Measurements from ENCODE around the gene ALOX12B.

ALOX12B gene

GRCh38 chr17:8060274-8060673 is 27.2 kb downstream of the ALOX12B start:
- H3K9me3 Mint-ChIP-seq, result no peaks in the 10 kb centered on the region
- no peaks in the 10 kb centered on the region for H3K36me3 Mint-ChIP-seq (ENCODE audit: low read depth)
- no peak overlapping the region for H3K4me3 Mint-ChIP-seq
- H3K27ac Mint-ChIP-seq, result no peak overlapping the region
- intact Hi-C loops (cut with micrococcal nuclease), result loop anchor here (1.0 to 5.0 kb wide), 2 partner anchors 19 to 57 kb away; partner anchors contain the start of gene ALOXE3
- H3K27me3 Mint-ChIP-seq, result peaks cover 46% of the 10 kb centered on the region
- H3K4me1 Mint-ChIP-seq (ENCODE audit: low read depth), result peaks cover 45% of the 10 kb centered on the region

DNA sequence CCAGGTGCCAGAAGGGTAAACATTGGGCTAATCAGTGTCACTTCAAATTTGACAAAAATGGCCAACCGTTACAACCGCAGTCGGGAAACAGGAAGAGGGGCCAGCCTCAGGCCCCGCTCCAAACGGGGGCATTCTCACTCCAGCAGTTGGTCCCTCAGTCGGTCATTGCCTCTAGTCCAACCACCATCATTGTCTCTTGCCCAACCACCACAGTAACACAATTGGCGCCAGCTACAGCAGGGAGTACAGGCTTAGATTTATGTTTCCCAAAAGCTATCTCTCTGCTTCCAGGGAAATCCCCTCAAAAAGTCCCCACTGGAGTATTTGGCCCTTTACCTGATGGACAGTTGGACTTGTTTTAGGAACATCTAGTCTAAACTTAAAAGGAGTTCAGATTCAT is 28.4 kb downstream of the ALOX12B start:
- no peak overlapping the region for H3K4me3 Mint-ChIP-seq
- H3K36me3 Mint-ChIP-seq (ENCODE audit: low read depth), result no peaks in the 10 kb centered on the region
- peaks cover 40% of the 10 kb centered on the region for H3K27me3 Mint-ChIP-seq
- intact Hi-C loops (cut with micrococcal nuclease), result loop anchor here (5.0 kb wide), 1 partner anchor 42 kb away; no protein-coding TSS in a partner anchor
- peaks cover 47% of the 10 kb centered on the region for H3K4me1 Mint-ChIP-seq (ENCODE audit: low read depth)
- H3K27ac Mint-ChIP-seq, result no peak overlapping the region
- H3K9me3 Mint-ChIP-seq, result no peaks in the 10 kb centered on the region

GRCh38 chr17:8057691-8058114 is 29.8 kb downstream of the ALOX12B start:
- intact Hi-C loops (cut with micrococcal nuclease), result loop anchor here (1.0 to 5.0 kb wide), 3 partner anchors 40 to 145 kb away; no protein-coding TSS in a partner anchor
- no peak overlapping the region for H3K27ac Mint-ChIP-seq
- H3K4me3 Mint-ChIP-seq, result no peak overlapping the region

GRCh38 chr17:8056976-8057625 is 30.4 kb downstream of the ALOX12B start:
- Mint-ChIP-seq H3K9me3 (no peaks in the 10 kb centered on the region), H3K27ac (peak overlapping the region; percentile 80), H3K4me1 (ENCODE audit: low read depth) (peaks cover 37% of the 10 kb centered on the region), H3K36me3 (ENCODE audit: low read depth) (no peaks in the 10 kb centered on the region), H3K27me3 (peaks cover 22% of the 10 kb centered on the region), H3K4me3 (no peak overlapping the region)
- intact Hi-C loops (cut with micrococcal nuclease), result loop anchor here (1.0 to 5.0 kb wide), 3 partner anchors 40 to 144 kb away; no protein-coding TSS in a partner anchor

More at GRCh38 chr17:8057691-8058114, 29.8 kb downstream of the ALOX12B start:
- Mint-ChIP-seq H3K9me3 (no peaks in the 10 kb centered on the region), H3K27me3 (peaks cover 28% of the 10 kb centered on the region), H3K36me3 (ENCODE audit: low read depth) (no peaks in the 10 kb centered on the region), H3K4me1 (ENCODE audit: low read depth) (peaks cover 40% of the 10 kb centered on the region)

- Mint-ChIP-seq H3K36me3 (ENCODE audit: low read depth) (no peaks in the 10 kb centered on the region), H3K27ac (peak overlapping the region; percentile 80), H3K27me3 (peaks cover 17% of the 10 kb centered on the region), H3K4me3 (no peak overlapping the region), H3K9me3 (no peaks in the 10 kb centered on the region), H3K4me1 (ENCODE audit: low read depth) (peaks cover 37% of the 10 kb centered on the region)
- intact Hi-C loops (cut with micrococcal nuclease), result loop anchor here (2.0 to 5.0 kb wide), 2 partner anchors 39 to 144 kb away; no protein-coding TSS in a partner anchor
These were observed 31.1 kb downstream of the ALOX12B start for GRCh38 chr17:8056232-8056975.

DNA sequence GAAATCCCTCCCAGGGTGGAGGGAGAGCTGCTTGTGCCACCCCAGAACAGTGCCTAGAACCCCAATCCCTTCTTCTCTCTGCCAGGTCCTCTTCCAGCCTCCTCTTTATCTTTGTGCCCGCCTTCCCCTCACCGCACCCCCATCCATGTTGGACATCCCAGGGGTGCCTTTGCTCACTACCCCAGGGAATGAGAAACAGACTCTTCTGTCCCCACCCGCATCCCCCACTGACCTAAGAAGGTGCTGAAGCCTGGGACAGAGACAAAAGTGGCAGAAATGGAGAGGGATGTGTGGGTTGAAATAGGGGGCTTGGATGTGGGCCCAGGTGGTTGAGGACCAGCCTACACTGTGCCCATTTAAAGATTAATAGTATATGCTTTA is 31.7 kb downstream of the ALOX12B start:
- H3K36me3 Mint-ChIP-seq (ENCODE audit: low read depth), result no peaks in the 10 kb centered on the region
- H3K9me3 Mint-ChIP-seq, result no peaks in the 10 kb centered on the region
- intact Hi-C loops (cut with micrococcal nuclease), result loop anchor here (2.0 to 5.0 kb wide), 2 partner anchors 39 to 143 kb away; no protein-coding TSS in a partner anchor
- peaks cover 37% of the 10 kb centered on the region for H3K4me1 Mint-ChIP-seq (ENCODE audit: low read depth)
- peak overlapping the region; percentile 80 for H3K27ac Mint-ChIP-seq
- peaks cover 15% of the 10 kb centered on the region for H3K27me3 Mint-ChIP-seq
- no peak overlapping the region for H3K4me3 Mint-ChIP-seq

DNA sequence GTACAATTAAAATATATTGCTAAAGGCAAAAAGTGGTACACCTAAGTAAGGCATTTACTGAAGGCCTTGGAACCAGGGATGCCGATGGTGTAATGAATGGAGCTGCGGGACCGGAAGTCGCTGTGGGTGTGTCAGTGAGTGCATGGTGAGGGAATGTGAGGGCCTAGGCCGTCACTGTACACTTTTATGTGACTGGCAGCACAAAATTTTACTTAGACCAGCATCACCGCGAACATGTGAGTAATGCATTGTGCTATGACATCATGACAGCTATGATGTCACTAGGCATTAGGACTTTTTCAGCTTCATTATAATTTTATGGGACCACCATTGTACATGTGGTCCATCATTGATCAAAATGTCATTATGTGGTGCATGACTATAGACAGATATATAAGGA is 33.9 kb downstream of the ALOX12B start:
- H3K4me1 Mint-ChIP-seq (ENCODE audit: low read depth), result peaks cover 37% of the 10 kb centered on the region
- H3K9me3 Mint-ChIP-seq, result no peaks in the 10 kb centered on the region
- H3K36me3 Mint-ChIP-seq (ENCODE audit: low read depth), result no peaks in the 10 kb centered on the region
- peaks cover 3% of the 10 kb centered on the region for H3K27me3 Mint-ChIP-seq
- intact Hi-C loops (cut with micrococcal nuclease), result no loop called here
- no peak overlapping the region for H3K27ac Mint-ChIP-seq
- H3K4me3 Mint-ChIP-seq, result no peak overlapping the region

GRCh38 chr17:8052256-8053252 is 35.0 kb downstream of the ALOX12B start:
- no peaks in the 10 kb centered on the region for H3K36me3 Mint-ChIP-seq (ENCODE audit: low read depth)
- intact Hi-C loops (cut with micrococcal nuclease), result no loop called here
- H3K4me3 Mint-ChIP-seq, result no peak overlapping the region
- peaks cover 3% of the 10 kb centered on the region for H3K27me3 Mint-ChIP-seq
- peaks cover 32% of the 10 kb centered on the region for H3K4me1 Mint-ChIP-seq (ENCODE audit: low read depth)
- H3K27ac Mint-ChIP-seq, result no peak overlapping the region
- H3K9me3 Mint-ChIP-seq, result no peaks in the 10 kb centered on the region

DNA sequence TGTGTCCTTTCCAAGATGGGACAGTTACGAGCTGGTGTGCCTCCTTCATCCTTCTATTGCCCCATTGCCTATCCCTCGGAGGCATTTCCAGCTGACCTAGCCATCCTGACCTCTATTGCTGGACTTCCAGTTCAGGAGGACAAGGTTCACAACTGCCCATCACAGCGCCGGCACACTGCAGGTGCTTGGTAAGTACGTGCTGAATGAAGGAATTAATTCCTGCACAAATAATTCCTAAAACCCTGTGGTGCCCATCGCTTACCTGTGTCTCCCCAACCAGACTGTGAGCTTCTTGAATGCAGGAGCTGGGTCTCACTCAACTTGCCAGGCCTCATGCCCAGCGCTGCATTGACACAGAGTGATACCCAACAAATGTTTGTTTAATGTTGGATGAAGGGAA is 35.7 kb downstream of the ALOX12B start:
- intact Hi-C loops (cut with micrococcal nuclease), result no loop called here
- Mint-ChIP-seq H3K4me1 (ENCODE audit: low read depth) (peaks cover 24% of the 10 kb centered on the region), H3K27ac (no peak overlapping the region), H3K9me3 (no peaks in the 10 kb centered on the region), H3K4me3 (no peak overlapping the region), H3K36me3 (ENCODE audit: low read depth) (no peaks in the 10 kb centered on the region), H3K27me3 (no peaks in the 10 kb centered on the region)

GRCh38 chr17:8048736-8049135 is 38.8 kb downstream of the ALOX12B start:
- H3K9me3 Mint-ChIP-seq, result no peaks in the 10 kb centered on the region
- peaks cover 7% of the 10 kb centered on the region for H3K27me3 Mint-ChIP-seq
- H3K4me1 Mint-ChIP-seq (ENCODE audit: low read depth), result peaks cover 7% of the 10 kb centered on the region
- intact Hi-C loops (cut with micrococcal nuclease), result no loop called here
- no peaks in the 10 kb centered on the region for H3K36me3 Mint-ChIP-seq (ENCODE audit: low read depth)
- H3K4me3 Mint-ChIP-seq, result no peak overlapping the region
- no peak overlapping the region for H3K27ac Mint-ChIP-seq

DNA sequence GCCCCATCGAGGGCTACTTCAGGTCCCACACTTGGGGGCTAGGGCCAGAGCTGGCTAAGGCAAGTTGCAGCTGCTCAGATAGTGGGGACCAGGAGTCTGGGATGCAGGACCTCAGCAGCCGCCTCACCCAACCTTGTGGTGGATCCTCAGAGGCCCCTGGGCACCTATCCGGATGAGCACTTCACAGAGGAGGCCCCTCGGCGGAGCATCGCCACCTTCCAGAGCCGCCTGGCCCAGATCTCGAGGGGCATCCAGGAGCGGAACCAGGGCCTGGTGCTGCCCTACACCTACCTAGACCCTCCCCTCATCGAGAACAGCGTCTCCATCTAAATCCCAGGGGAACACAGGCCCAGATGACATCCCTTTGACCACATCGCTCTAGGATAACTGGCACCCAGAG is 39.3 kb downstream of the ALOX12B start:
- no peak overlapping the region for H3K4me3 Mint-ChIP-seq
- H3K36me3 Mint-ChIP-seq (ENCODE audit: low read depth), result no peaks in the 10 kb centered on the region
- intact Hi-C loops (cut with micrococcal nuclease), result no loop called here
- H3K27me3 Mint-ChIP-seq, result peaks cover 7% of the 10 kb centered on the region
- no peak overlapping the region for H3K27ac Mint-ChIP-seq
- no peaks in the 10 kb centered on the region for H3K9me3 Mint-ChIP-seq
- peaks cover 12% of the 10 kb centered on the region for H3K4me1 Mint-ChIP-seq (ENCODE audit: low read depth)

GRCh38 chr17:8047769-8048110 is 39.8 kb downstream of the ALOX12B start:
- Mint-ChIP-seq H3K9me3 (no peaks in the 10 kb centered on the region), H3K27me3 (peaks cover 7% of the 10 kb centered on the region), H3K36me3 (ENCODE audit: low read depth) (no peaks in the 10 kb centered on the region), H3K4me3 (no peak overlapping the region), H3K4me1 (ENCODE audit: low read depth) (peaks cover 17% of the 10 kb centered on the region), H3K27ac (no peak overlapping the region)
- intact Hi-C loops (cut with micrococcal nuclease), result no loop called here

- no peak overlapping the region for H3K4me3 Mint-ChIP-seq
- intact Hi-C loops (cut with micrococcal nuclease), result no loop called here
- H3K36me3 Mint-ChIP-seq (ENCODE audit: low read depth), result no peaks in the 10 kb centered on the region
- peaks cover 23% of the 10 kb centered on the region for H3K4me1 Mint-ChIP-seq (ENCODE audit: low read depth)
- no peak overlapping the region for H3K27ac Mint-ChIP-seq
- H3K27me3 Mint-ChIP-seq, result peaks cover 7% of the 10 kb centered on the region
- H3K9me3 Mint-ChIP-seq, result no peaks in the 10 kb centered on the region
These were observed 40.4 kb downstream of the ALOX12B start for GRCh38 chr17:8046929-8047768.

All from dendritic cell treated with granulocyte-macrophage colony-stimulating factor and Interleukin-4, amounts not matched to agents 40 ng/mL and 50 ng/mL, for 4 days (primary cell).